Measurements from ENCODE around the gene GATB.

DNA sequence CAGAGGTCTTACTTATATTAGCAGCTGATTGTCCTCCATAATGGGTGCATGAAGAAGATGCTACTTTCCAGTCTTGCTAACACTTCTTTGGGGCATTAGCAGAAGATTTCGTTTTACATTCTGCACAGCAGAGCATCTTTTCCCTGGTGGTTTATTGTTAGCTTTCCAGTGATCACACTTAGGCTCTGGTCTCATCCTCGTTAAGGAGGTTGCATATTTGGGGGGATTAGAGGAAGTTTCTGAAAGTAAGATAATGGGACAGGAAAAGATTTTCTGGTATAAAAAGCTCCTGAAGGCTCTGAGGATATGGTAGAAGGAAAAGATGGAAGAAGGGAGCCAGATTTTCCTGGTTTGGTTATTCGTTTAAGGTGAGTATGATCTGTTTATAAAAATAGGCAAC lies 134.1 kb downstream of the GATB start:
- TF ChIP-seq EZH2phosphoT487 (IDR thresholded peaks at IDR 0.05; ENCODE audit: insufficient read depth, low read depth) = no peak
- TF ChIP-seq EZH2 (IDR thresholded peaks at IDR 0.05; ENCODE audit: insufficient read depth, poor library complexity, severe bottlenecking) = no peak

All from GM23248 (cell line).